Esophagus muscularis mucosa (tissue), 4 donors: ENCODE results near the gene NR2E1. TPM values are rescaled to one million over a fixed set of nuclear protein-coding genes. Genes with fewer than 3 reads are reported as not detected.

Experiments
- DNase-seq: peaks from one replicate; pipeline ENCODE4 v3.0.0-alpha.2; 2017; ENCODE audit errors: extremely low spot score
- H3K27ac ChIP-seq, 4 donors: fragments of 200-600 bp; sonication (generic); replicated peaks in 1 of 4; 1 replicate in 3 of 4; 2 replicates in 1 of 4; pipeline ENCODE4 v1.5.1; 2016 to 2019; ENCODE audit warnings: mild to moderate bottlenecking in 1 of 4
- H3K27me3 ChIP-seq, 4 donors: fragments of 200-600 bp; sonication (generic); one replicate each; pipeline versions ENCODE4 v1.5.1 to v1.6.0; 2016 to 2019
- H3K36me3 ChIP-seq, 4 donors: fragments of 200-600 bp; sonication (generic); one replicate each; pipeline ENCODE4 v1.5.1; 2016 to 2019
- H3K4me1 ChIP-seq, 4 donors: fragments of 200-600 bp; sonication (generic); one replicate each; pipeline ENCODE4 v1.5.1; 2016 to 2019
- H3K4me3 ChIP-seq, 4 donors: fragments of 200-600 bp; sonication (generic); 1 replicate in 2 of 4; 2 replicates in 2 of 4; pipeline ENCODE4 v1.5.1; 2016 to 2019; ENCODE audit warnings: mild to moderate bottlenecking in 4 of 4, moderate library complexity in 1 of 4
- H3K9me3 ChIP-seq, 4 donors: fragments of 200-600 bp; sonication (generic); 1 replicate in 3 of 4; 2 replicates in 1 of 4; pipeline ENCODE4 v1.5.1; 2016 to 2019
- EP300 ChIP-seq: sonication (generic); formaldehyde crosslinking; IDR thresholded peaks from one replicate; pipeline ENCODE4 v1.6.1; 2017; ENCODE audit warnings: antibody characterized with exemption
- POLR2A ChIP-seq: fragments of 450-650 bp; IDR thresholded peaks from one replicate; pipeline ENCODE4 v1.6.1; 2017; ENCODE audit warnings: antibody characterized with exemption, moderate library complexity, mild to moderate bottlenecking, low read depth
- POLR2AphosphoS5 ChIP-seq, 2 donors: sonication (generic); formaldehyde crosslinking; IDR thresholded peaks; one replicate each; pipeline ENCODE4 v1.6.1; 2017; ENCODE audit warnings: antibody characterized with exemption in 2 of 2
- WGBS: methylation state at CpG from one replicate; pipeline ENCODE4 v1.1.5; 2018; 5-methylcytosine and 5-hydroxymethylcytosine counted together
- intact Hi-C: fragments of 100-400 bp; cut with DNase I; formaldehyde crosslinking; loops from one replicate; pipeline ENCODE4 v1.15.1; 2023
- total RNA-seq, 4 donors: library from RNA; depleted of rRNA; stranded (reverse); fragments of >200 nt; gene quantifications; one replicate each; pipeline versions ENCODE4 v1.1.0 to v1.2.1, GENCODE V29; 2016
- TF ChIP-seq, protein P1 (sequence below), 3 experiments: fragments of 200-600 bp in 2 of 3; fragments of 450-650 bp in 1 of 3; sonication (generic) in 2 of 3; IDR thresholded peaks; one replicate each; pipeline ENCODE4 v1.5.1; 2017 to 2019; ENCODE audit warnings: antibody characterized with exemption in 3 of 3, mild to moderate bottlenecking in 2 of 3, moderate library complexity in 1 of 3

Gene NR2E1
- total RNA-seq, 4 donors from 2014 or later: not detected

DNA sequence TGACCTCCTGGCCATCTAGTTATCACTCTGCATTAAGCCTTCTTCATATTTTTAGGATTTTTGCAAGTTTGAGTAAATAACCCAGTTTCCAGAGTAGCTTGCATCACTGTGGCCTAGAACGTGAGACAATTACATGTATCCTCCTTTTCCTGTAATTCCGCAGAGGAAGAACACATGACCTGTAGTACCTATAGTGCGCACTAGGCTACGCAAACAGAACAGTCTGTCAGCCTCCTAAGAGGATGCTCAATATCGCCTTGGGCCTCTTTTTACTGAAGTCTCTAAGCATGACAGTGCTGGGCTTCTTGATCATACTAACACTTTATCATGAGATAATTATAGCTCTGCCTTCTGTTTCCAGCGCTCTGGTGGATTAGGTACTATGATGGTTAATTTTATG is 20.2 kb upstream of the NR2E1 start:
- Histone ChIP-seq H3K4me3 (no peak overlapping the region), H3K9me3 (peaks cover 0 to 6% (median 4%) of the 10 kb centered on the region in 4 donors), H3K4me1 (no peaks in the 10 kb centered on the region), H3K27ac (no peak overlapping the region), H3K36me3 (no peaks in the 10 kb centered on the region), H3K27me3 (peaks cover 0 to 48% (median 13%) of the 10 kb centered on the region in 4 donors)
- WGBS: 90% methylated on average over 6 of the region's 6 CpGs
- no peak for DNase-seq
- TF ChIP-seq POLR2A (no peak), EP300 (no peak), POLR2AphosphoS5 (IDR thresholded peaks at IDR 0.05) (no peak)
- TF ChIP-seq, protein P1, sequence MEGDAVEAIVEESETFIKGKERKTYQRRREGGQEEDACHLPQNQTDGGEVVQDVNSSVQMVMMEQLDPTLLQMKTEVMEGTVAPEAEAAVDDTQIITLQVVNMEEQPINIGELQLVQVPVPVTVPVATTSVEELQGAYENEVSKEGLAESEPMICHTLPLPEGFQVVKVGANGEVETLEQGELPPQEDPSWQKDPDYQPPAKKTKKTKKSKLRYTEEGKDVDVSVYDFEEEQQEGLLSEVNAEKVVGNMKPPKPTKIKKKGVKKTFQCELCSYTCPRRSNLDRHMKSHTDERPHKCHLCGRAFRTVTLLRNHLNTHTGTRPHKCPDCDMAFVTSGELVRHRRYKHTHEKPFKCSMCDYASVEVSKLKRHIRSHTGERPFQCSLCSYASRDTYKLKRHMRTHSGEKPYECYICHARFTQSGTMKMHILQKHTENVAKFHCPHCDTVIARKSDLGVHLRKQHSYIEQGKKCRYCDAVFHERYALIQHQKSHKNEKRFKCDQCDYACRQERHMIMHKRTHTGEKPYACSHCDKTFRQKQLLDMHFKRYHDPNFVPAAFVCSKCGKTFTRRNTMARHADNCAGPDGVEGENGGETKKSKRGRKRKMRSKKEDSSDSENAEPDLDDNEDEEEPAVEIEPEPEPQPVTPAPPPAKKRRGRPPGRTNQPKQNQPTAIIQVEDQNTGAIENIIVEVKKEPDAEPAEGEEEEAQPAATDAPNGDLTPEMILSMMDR (IDR thresholded peaks at IDR 0.05): no peak
- intact Hi-C loops: no loop called here

DNA sequence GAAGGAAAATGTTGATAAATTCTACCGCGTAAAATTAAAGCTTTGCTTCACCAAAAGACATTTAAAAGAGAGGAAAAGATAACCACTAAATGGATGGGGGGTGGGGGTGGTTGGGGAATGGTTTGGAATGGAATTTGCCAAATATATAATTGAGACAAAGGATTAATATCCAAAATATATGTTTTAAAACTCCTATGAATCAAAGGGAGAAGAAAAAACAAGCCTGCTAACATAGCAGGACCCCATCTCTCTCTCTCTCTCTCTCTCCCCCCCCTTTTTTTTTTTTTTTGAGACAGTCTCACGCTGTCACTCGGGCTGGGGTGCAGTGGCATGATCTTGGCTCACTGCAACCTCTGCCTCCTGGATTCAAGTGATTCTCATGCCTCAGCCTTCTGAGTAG is 13.4 kb upstream of the NR2E1 start:
- intact Hi-C loops: no loop called here
- Histone ChIP-seq H3K27ac (no peak overlapping the region), H3K4me1 (peaks cover 4 to 8% (median 7%) of the 10 kb centered on the region in 4 donors), H3K27me3 (peaks cover 0 to 94% (median 45%) of the 10 kb centered on the region in 4 donors), H3K9me3 (peaks cover 0 to 6% (median 4%) of the 10 kb centered on the region in 4 donors), H3K4me3 (no peak overlapping the region), H3K36me3 (no peaks in the 10 kb centered on the region)
- TF ChIP-seq POLR2AphosphoS5 (IDR thresholded peaks at IDR 0.05) (no peak), POLR2A (no peak), EP300 (no peak)
- TF ChIP-seq, protein P1 (IDR thresholded peaks at IDR 0.05): no peak
- WGBS: 89% methylated on average over 4 of the region's 4 CpGs
- DNase-seq: no peak

DNA sequence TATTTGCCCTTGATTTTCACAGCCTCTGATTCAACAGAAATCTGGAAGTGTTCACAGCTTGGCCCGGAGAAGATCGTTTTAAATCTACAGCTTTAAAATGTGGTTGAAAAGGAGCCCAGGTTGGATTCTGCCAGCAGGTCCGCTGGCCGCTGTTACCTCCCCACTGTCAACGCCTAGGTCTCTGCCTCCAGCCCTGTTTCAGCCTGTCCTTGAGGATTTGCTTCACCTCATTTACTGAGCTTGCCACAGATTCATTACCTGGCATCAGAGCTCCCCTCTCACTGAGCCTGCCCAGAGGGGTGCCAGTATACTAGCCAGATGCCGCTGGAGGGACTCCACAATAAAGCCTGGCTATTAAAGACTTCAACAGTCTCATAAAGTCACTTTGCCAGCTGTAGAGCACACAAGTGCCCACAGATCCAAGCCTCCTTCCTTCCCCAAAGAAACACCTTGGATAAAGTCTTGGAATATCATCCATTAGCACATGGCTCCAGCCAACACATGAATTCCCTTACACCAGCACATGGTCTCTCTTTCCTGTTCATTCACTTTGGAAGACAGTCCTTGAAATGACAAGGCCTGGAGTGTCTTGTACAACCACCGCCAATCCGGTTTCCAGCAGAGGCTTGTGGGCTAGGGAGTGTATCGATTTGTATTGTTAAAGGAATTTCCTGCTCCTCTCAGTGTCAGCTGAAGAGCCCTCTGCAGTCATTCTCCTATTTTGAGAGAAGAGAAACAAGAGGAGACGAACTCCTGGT is 9.5 kb upstream of the NR2E1 start:
- Histone ChIP-seq H3K4me3 (no peak overlapping the region), H3K27ac (no peak overlapping the region), H3K9me3 (no peaks in the 10 kb centered on the region), H3K36me3 (no peaks in the 10 kb centered on the region), H3K27me3 (peaks cover 0 to 99% (median 55%) of the 10 kb centered on the region in 4 donors), H3K4me1 (peaks cover 9 to 18% (median 16%) of the 10 kb centered on the region in 4 donors)
- TF ChIP-seq POLR2A: no peak
- TF ChIP-seq POLR2AphosphoS5 (IDR thresholded peaks at IDR 0.05): no peak
- TF ChIP-seq, protein P1 (IDR thresholded peaks at IDR 0.05): no peak
- no peak for TF ChIP-seq EP300
- intact Hi-C loops: no loop called here
- WGBS: 23% methylated on average over 10 of the region's 10 CpGs
- DNase-seq: peak; percentile 88

- TF ChIP-seq POLR2A: no peak
- TF ChIP-seq EP300: no peak
- no peak for TF ChIP-seq POLR2AphosphoS5 (IDR thresholded peaks at IDR 0.05)
- TF ChIP-seq, protein P1 (IDR thresholded peaks at IDR 0.05): no peak
- Histone ChIP-seq H3K4me1 (peaks cover 9 to 18% (median 16%) of the 10 kb centered on the region in 4 donors), H3K27ac (no peak overlapping the region), H3K4me3 (peak overlapping the region in 2 of 4 donors; percentile 27 to 39), H3K27me3 (peaks cover 0 to 99% (median 57%) of the 10 kb centered on the region in 4 donors), H3K9me3 (no peaks in the 10 kb centered on the region), H3K36me3 (no peaks in the 10 kb centered on the region)
- WGBS: 13% methylated on average over 6 of the region's 8 CpGs
- intact Hi-C loops: no loop called here
- peak; percentile 24 for DNase-seq
These were observed 8.9 kb upstream of the NR2E1 start for GRCh38 chr6:108156938-108157233.
